ENCODE measurements around the gene TP53I11.

TP53I11 gene

GRCh38 chr11:44941259-44942021, 9.2 kb downstream of the TP53I11 start:
- H3K4me1 Mint-ChIP-seq = peaks cover 61% of the 10 kb centered on the region
- no peak for DNase-seq (ENCODE audit: low spot score in 2 of 2)
- no peak for ATAC-seq
- H3K9me3 Mint-ChIP-seq = no peaks in the 10 kb centered on the region
- H3K36me3 Mint-ChIP-seq = peaks cover 12% of the 10 kb centered on the region
- no peak overlapping the region for H3K4me3 Mint-ChIP-seq
- peak overlapping the region; percentile 92 for H3K27ac Mint-ChIP-seq

GRCh38 chr11:44940835-44941234, 9.8 kb downstream of the TP53I11 start:
- H3K27ac Mint-ChIP-seq = no peak overlapping the region

DNA sequence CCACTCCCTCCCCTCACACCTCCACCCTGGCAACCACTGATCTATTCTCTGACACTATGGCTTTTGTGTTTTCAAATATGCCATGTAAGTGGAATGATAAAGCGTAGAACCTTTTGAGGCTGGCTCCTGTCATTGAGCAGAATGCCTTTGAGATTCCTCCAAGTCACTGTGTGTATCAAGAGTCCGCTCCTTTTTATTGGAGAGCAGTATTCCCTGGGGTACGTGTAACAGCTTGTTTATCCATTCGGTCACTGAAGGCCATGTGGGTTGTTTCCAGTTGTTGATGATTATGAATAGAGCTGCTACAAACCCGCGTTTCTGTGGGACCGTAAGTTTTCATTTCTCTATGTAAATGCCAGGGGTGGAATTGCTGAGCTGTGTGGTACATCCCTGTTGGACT, 10.3 kb downstream of the TP53I11 start:
- H3K27ac Mint-ChIP-seq = no peak overlapping the region
- no peak overlapping the region for H3K4me3 Mint-ChIP-seq
- no peak for DNase-seq (ENCODE audit: low spot score in 2 of 2)
- no peak for ATAC-seq
- peaks cover 12% of the 10 kb centered on the region for H3K36me3 Mint-ChIP-seq
- H3K9me3 Mint-ChIP-seq = no peaks in the 10 kb centered on the region
- H3K4me1 Mint-ChIP-seq = peaks cover 53% of the 10 kb centered on the region

More at GRCh38 chr11:44940835-44941234, 9.8 kb downstream of the TP53I11 start:
- H3K36me3 Mint-ChIP-seq = peaks cover 12% of the 10 kb centered on the region
- H3K9me3 Mint-ChIP-seq = no peaks in the 10 kb centered on the region
- no peak overlapping the region for H3K4me3 Mint-ChIP-seq
- ATAC-seq (no peak), DNase-seq (ENCODE audit: low spot score in 2 of 2) (no peak)
- H3K4me1 Mint-ChIP-seq = peaks cover 55% of the 10 kb centered on the region

- no peak overlapping the region for H3K27ac Mint-ChIP-seq
- H3K9me3 Mint-ChIP-seq = no peaks in the 10 kb centered on the region
- H3K4me1 Mint-ChIP-seq = peaks cover 48% of the 10 kb centered on the region
- ATAC-seq = no peak
- peaks cover 12% of the 10 kb centered on the region for H3K36me3 Mint-ChIP-seq
- DNase-seq (ENCODE audit: low spot score in 2 of 2) = no peak
- H3K4me3 Mint-ChIP-seq = no peak overlapping the region
Measured at GRCh38 chr11:44939673-44940395, 10.8 kb downstream of the TP53I11 start.

- H3K4me3 Mint-ChIP-seq = no peak overlapping the region
- no peak overlapping the region for H3K27ac Mint-ChIP-seq
- no peaks in the 10 kb centered on the region for H3K9me3 Mint-ChIP-seq
- peaks cover 32% of the 10 kb centered on the region for H3K4me1 Mint-ChIP-seq
- ATAC-seq (no peak), DNase-seq (ENCODE audit: low spot score in 2 of 2) (no peak)
- H3K36me3 Mint-ChIP-seq = peaks cover 15% of the 10 kb centered on the region
Measured at GRCh38 chr11:44938066-44938691, 12.5 kb downstream of the TP53I11 start.

DNA sequence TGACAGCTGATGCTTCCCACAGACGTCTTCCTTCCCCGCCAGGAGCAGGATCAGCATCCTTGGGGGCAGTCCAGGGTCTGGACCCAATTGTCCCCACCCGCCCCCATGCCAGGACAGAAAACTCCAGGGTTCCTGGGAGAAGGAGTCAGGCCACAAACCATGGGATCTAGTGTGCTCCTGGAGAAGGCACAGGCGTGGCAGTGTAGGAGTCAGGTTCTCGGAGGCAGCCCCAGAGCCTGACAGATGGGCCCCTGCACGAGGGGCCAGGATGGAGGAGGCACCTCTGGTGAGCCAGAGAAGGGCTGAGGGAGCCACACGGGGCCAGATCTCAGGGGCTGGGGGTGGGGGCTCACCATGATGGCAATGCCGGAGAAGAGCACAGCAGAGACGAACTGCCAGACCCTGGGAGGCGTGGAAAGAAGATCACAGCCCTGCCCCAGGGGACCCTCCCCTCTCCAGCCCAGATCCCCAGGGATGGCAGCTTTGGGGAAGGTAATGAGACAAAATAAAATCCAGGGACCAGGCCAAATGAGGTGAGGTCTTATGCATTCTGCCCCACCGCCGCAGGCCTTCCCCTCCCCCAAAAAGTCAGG, 13.6 kb downstream of the TP53I11 start:
- DNase-seq (ENCODE audit: low spot score in 2 of 2) (no peak), ATAC-seq (no peak)
- H3K4me1 Mint-ChIP-seq = peaks cover 20% of the 10 kb centered on the region
- H3K9me3 Mint-ChIP-seq = no peaks in the 10 kb centered on the region
- no peak overlapping the region for H3K4me3 Mint-ChIP-seq
- no peak overlapping the region for H3K27ac Mint-ChIP-seq
- peaks cover 9% of the 10 kb centered on the region for H3K36me3 Mint-ChIP-seq

DNA sequence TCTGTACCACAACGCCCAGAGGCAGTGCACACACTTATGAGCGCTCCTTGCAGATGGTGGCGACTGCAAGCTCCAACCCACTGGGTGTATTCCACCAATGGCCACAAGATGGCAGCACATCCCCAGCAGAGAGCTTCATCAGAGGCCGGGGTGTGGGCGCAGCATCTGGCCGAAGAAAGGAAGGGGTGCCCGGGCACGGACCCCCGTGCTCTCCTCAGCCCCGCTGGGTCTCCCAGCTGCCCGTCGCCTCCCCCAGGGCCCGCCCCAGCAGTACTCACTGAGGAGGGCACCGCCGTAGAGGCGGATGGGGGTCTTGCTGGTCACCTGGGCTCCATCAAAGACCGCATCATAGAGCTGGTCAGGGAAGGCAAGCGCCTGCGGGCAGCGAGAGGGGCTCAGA, 14.2 kb downstream of the TP53I11 start:
- Mint-ChIP-seq H3K4me3 (no peak overlapping the region), H3K4me1 (peaks cover 15% of the 10 kb centered on the region)
- DNase-seq (ENCODE audit: low spot score in 2 of 2) = peak; percentile 84 to 94

GRCh38 chr11:44934735-44935250, 15.9 kb downstream of the TP53I11 start:
- H3K9me3 Mint-ChIP-seq = no peaks in the 10 kb centered on the region
- no peak overlapping the region for H3K27ac Mint-ChIP-seq
- DNase-seq (ENCODE audit: low spot score in 2 of 2) = no peak
- ATAC-seq = no peak
- peaks cover 6% of the 10 kb centered on the region for H3K36me3 Mint-ChIP-seq
- H3K4me1 Mint-ChIP-seq = peaks cover 1% of the 10 kb centered on the region
- H3K4me3 Mint-ChIP-seq = no peak overlapping the region

More for the DNA sequence above, 14.2 kb downstream of the TP53I11 start:
- Mint-ChIP-seq H3K9me3 (no peaks in the 10 kb centered on the region), H3K36me3 (peaks cover 6% of the 10 kb centered on the region), H3K27ac (no peak overlapping the region)
- ATAC-seq = peak; percentile 79

- no peak for DNase-seq (ENCODE audit: low spot score in 2 of 2)
- no peaks in the 10 kb centered on the region for H3K4me1 Mint-ChIP-seq
- H3K36me3 Mint-ChIP-seq = peaks cover 6% of the 10 kb centered on the region
- peak overlapping the region; percentile 17 for H3K27ac Mint-ChIP-seq
- ATAC-seq = no peak
- H3K4me3 Mint-ChIP-seq = no peak overlapping the region
- no peaks in the 10 kb centered on the region for H3K9me3 Mint-ChIP-seq
Measured at GRCh38 chr11:44934110-44934509, 16.6 kb downstream of the TP53I11 start.

- H3K4me3 Mint-ChIP-seq = no peak overlapping the region
- H3K4me1 Mint-ChIP-seq = peaks cover 8% of the 10 kb centered on the region
- no peak for DNase-seq (ENCODE audit: low spot score in 2 of 2)
- no peaks in the 10 kb centered on the region for H3K9me3 Mint-ChIP-seq
- peaks cover 6% of the 10 kb centered on the region for H3K36me3 Mint-ChIP-seq
- H3K27ac Mint-ChIP-seq = no peak overlapping the region
- ATAC-seq = no peak
Measured at GRCh38 chr11:44931466-44931865, 19.2 kb downstream of the TP53I11 start.

GRCh38 chr11:44930588-44931302, 19.9 kb downstream of the TP53I11 start:
- H3K27ac Mint-ChIP-seq = peak overlapping the region; percentile 61
- no peak overlapping the region for H3K4me3 Mint-ChIP-seq
- peaks cover 12% of the 10 kb centered on the region for H3K4me1 Mint-ChIP-seq
- ATAC-seq = no peak
- no peaks in the 10 kb centered on the region for H3K9me3 Mint-ChIP-seq
- DNase-seq (ENCODE audit: low spot score in 2 of 2) = no peak
- H3K36me3 Mint-ChIP-seq = peaks cover 6% of the 10 kb centered on the region

DNA sequence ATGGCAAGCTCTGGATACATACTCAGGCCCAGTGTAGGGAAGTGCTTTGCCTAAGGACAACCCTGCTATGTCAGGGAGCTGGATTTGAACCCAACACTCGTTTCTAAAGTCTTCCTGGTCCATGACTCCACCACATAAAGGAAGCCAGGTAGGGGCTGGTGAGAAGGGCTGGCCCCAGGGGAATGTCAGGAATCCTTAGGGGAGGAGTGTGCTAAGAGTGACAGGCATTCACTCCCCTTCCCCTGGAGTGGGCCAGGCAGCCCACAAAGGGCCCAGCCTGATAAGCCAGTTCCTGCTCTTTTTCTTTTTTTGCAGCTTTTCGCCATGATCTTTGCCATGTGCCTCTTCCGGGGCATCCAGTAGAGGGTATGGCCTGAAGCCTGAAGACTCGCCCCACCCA, 21.9 kb downstream of the TP53I11 start:
- Mint-ChIP-seq H3K4me3 (no peak overlapping the region), H3K4me1 (peaks cover 13% of the 10 kb centered on the region), H3K27ac (peak overlapping the region; percentile 63), H3K9me3 (no peaks in the 10 kb centered on the region), H3K36me3 (peaks cover 6% of the 10 kb centered on the region)
- ATAC-seq (no peak), DNase-seq (ENCODE audit: low spot score in 2 of 2) (no peak)

- no peak overlapping the region for H3K4me3 Mint-ChIP-seq
- DNase-seq (ENCODE audit: low spot score in 2 of 2) (no peak), ATAC-seq (no peak)
- H3K36me3 Mint-ChIP-seq = peaks cover 1% of the 10 kb centered on the region
- peaks cover 13% of the 10 kb centered on the region for H3K4me1 Mint-ChIP-seq
- H3K27ac Mint-ChIP-seq = no peak overlapping the region
- no peaks in the 10 kb centered on the region for H3K9me3 Mint-ChIP-seq
Measured at GRCh38 chr11:44928144-44928543, 22.5 kb downstream of the TP53I11 start.

DNA sequence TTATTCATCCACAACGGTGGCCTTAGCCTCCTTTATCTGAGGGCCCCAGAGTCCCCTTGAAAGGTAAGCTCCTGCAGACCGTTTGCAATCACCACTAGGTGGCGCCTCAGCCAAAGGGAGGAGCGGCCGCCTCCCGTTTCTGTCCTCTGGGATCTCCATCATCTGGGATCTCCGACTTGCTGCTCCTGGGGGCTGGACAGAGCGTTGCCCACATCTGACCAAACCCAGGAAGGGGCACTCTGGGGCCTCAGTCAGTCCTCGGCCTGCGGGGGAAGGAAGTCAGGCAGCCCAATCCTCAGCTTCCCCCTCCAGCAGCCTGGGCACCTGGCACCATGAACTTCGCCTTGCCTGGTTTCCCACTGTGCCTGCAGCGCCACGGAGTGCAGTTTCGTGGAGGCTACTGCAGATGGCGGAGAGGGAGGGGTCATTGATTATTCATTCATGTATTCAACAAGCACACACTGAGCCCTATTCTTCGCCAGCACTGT, 23.5 kb downstream of the TP53I11 start:
- peak; percentile 55 for ATAC-seq
- Mint-ChIP-seq H3K4me3 (no peak overlapping the region), H3K4me1 (peaks cover 13% of the 10 kb centered on the region), H3K36me3 (no peaks in the 10 kb centered on the region), H3K9me3 (no peaks in the 10 kb centered on the region), H3K27ac (peak overlapping the region; percentile 37)
- peak; percentile 43 to 78 for DNase-seq (ENCODE audit: low spot score in 2 of 2)
